B cell (primary cell): ENCODE results near the gene PRR7. TPM values are rescaled to one million over a fixed set of nuclear protein-coding genes. Genes with fewer than 3 reads are reported as not detected.

ENCODE experiments used
- ATAC-seq: fragments of 200-7000 bp; cut with Tn5 transposase; one replicate; pipeline ENCODE4 v1.10.0; 2021; ENCODE audit warnings: low read depth, mild to moderate bottlenecking, moderate number of reproducible peaks, moderate library complexity
- CTCF ChIA-PET: fragments of 350-600 bp; sonication (Branson Sonifier 250); formaldehyde crosslinking; loops from one replicate; lab custom pipeline; 2021; ENCODE audit warnings: antibody characterized with exemption, inconsistent platforms; lab: Charles Lee
- POLR2A ChIA-PET: fragments of 350-600 bp; sonication (Branson Sonifier 250); formaldehyde crosslinking; loops from one replicate; lab custom pipeline; 2021; ENCODE audit warnings: antibody characterized with exemption; lab: Charles Lee
- DNase-seq: peaks from one replicate; pipeline ENCODE4 v3.0.0; 2013
- H2AFZ ChIP-seq: 2 replicates; pipeline ENCODE4 v1.6.1; 2012; ENCODE audit warnings: mild to moderate bottlenecking, low read depth, low read length; ENCODE audit not compliant: insufficient read depth, poor library complexity, severe bottlenecking
- H3K27ac ChIP-seq, 2 donors: 1 replicate in 1 of 2; 2 replicates in 1 of 2; pipeline ENCODE4 v1.5.1; 2012 to 2013; ENCODE audit warnings: low read length in 2 of 2, mild to moderate bottlenecking in 2 of 2, moderate library complexity in 1 of 2
- H3K27me3 ChIP-seq, 4 experiments: fragments of 200-600 bp in 1 of 4; sonication (generic) in 1 of 4; replicated peaks in 1 of 4; 1 replicate in 2 of 4; 2 replicates in 2 of 4; pipeline versions ENCODE4 v1.6.1 to v1.7.0; 2013 to 2016; ENCODE audit warnings: low read length in 3 of 4, mild to moderate bottlenecking in 2 of 4, mixed read lengths in 1 of 4, moderate library complexity in 1 of 4; ENCODE audit not compliant: insufficient read depth in 4 of 4, control insufficient read depth in 3 of 4; ENCODE audit errors: control extremely low read depth in 1 of 4
- H3K36me3 ChIP-seq, 2 experiments: replicated peaks in 1 of 2; 1 replicate in 1 of 2; 2 replicates in 1 of 2; pipeline versions ENCODE4 v1.6.1 to v1.7.1; 2013; ENCODE audit warnings: low read length in 1 of 2; ENCODE audit not compliant: insufficient read depth in 2 of 2, control insufficient read depth in 1 of 2; ENCODE audit errors: control extremely low read depth in 1 of 2, extremely low read depth in 1 of 2
- H3K4me1 ChIP-seq, 2 donors: fragments of 200-600 bp in 1 of 2; sonication (generic) in 1 of 2; 1 replicate in 1 of 2; 2 replicates in 1 of 2; pipeline versions ENCODE4 v1.5.1 to v1.6.1; 2013 to 2017; ENCODE audit warnings: low read length in 2 of 2; ENCODE audit not compliant: control insufficient read depth in 2 of 2, insufficient read depth in 2 of 2
- H3K4me2 ChIP-seq: replicated peaks from 2 replicates; pipeline ENCODE3; 2012; ENCODE audit warnings: mild to moderate bottlenecking, low read depth, low read length; ENCODE audit not compliant: poor library complexity, severe bottlenecking
- H3K4me3 ChIP-seq, 5 experiments: fragments of 200-600 bp in 1 of 5; sonication (generic) in 1 of 5; 1 replicate in 3 of 5; 2 replicates in 2 of 5; pipeline versions ENCODE4 v1.5.1 to v1.7.0; 2011 to 2016; ENCODE audit warnings: low read length in 4 of 5, mild to moderate bottlenecking in 4 of 5, low read depth in 2 of 5, control low read depth in 1 of 5, moderate library complexity in 1 of 5; ENCODE audit not compliant: insufficient read depth in 1 of 5; ENCODE audit errors: control extremely low read depth in 1 of 5, extremely low read depth in 1 of 5
- H3K79me2 ChIP-seq: fragments of 200-600 bp; sonication (generic); one replicate; pipeline ENCODE4 v1.6.0; 2016; ENCODE audit warnings: low read length; ENCODE audit not compliant: control insufficient read depth, insufficient read depth
- H3K9ac ChIP-seq: fragments of 200-600 bp; sonication (generic); 2 replicates; pipeline ENCODE4 v1.6.1; 2017; ENCODE audit warnings: mild to moderate bottlenecking, low read length, moderate library complexity
- H3K9me3 ChIP-seq, 3 donors: one replicate each; pipeline versions ENCODE4 v1.6.1 to v1.7.1; 2013; ENCODE audit warnings: low read length in 2 of 3; ENCODE audit not compliant: control insufficient read depth in 2 of 3, insufficient read depth in 1 of 3; ENCODE audit errors: control extremely low read depth in 1 of 3
- H4K20me1 ChIP-seq: 2 replicates; pipeline ENCODE4 v1.6.0; 2012; ENCODE audit warnings: mild to moderate bottlenecking, low read length; ENCODE audit not compliant: insufficient read depth, control insufficient read depth, poor library complexity, severe bottlenecking
- H3K27ac Mint-ChIP-seq: one replicate; pipeline ENCODE4 v1.8.0; 2021; ENCODE audit warnings: mixed read lengths
- H3K27me3 Mint-ChIP-seq: one replicate; pipeline ENCODE4 v1.8.0; 2021; ENCODE audit warnings: mixed read lengths
- H3K4me1 Mint-ChIP-seq: one replicate; pipeline ENCODE4 v1.8.0; 2021; ENCODE audit warnings: mixed read lengths
- H3K4me3 Mint-ChIP-seq: one replicate; pipeline ENCODE4 v1.8.0; 2021; ENCODE audit warnings: mixed read lengths
- H3K9me3 Mint-ChIP-seq: one replicate; pipeline ENCODE4 v1.8.0; 2022; ENCODE audit warnings: mixed read lengths; ENCODE audit not compliant: insufficient read depth
- EZH2 ChIP-seq: IDR thresholded peaks from 2 replicates; pipeline ENCODE4 v1.6.1; 2012; ENCODE audit warnings: borderline replicate concordance, low read depth, mild to moderate bottlenecking, moderate library complexity, low read length; ENCODE audit not compliant: insufficient read depth, poor library complexity, severe bottlenecking
- WGBS: methylation state at CpG from one replicate; pipeline ENCODE4 v1.1.5; 2013; ENCODE audit warnings: missing lambda C conversion rate; ENCODE audit not compliant: insufficient coverage; 5-methylcytosine and 5-hydroxymethylcytosine counted together
- intact Hi-C: fragments of 100-400 bp; cut with micrococcal nuclease; formaldehyde crosslinking; loops from one replicate; pipeline ENCODE4 v1.10.0; 2022
- polyA plus RNA-seq: library from polyadenylated mRNA; depleted of rRNA; stranded (reverse); fragments of >200 nt; gene quantifications from 2 replicates; pipeline ENCODE4 v1.2.3, GENCODE V29; 2012
- total RNA-seq, 2 donors: library from RNA; stranded (reverse); fragments of 120-200 nt in 1 of 2; gene quantifications; 1 replicate in 1 of 2; 2 replicates in 1 of 2; pipeline versions ENCODE4 v1.2.3 to v1.2.4, GENCODE V29; 2013 to 2022
- TF ChIP-seq, protein P1 (sequence below): fragments of 200-600 bp; IDR thresholded peaks from one replicate; pipeline ENCODE4 v1.8.0; 2022; ENCODE audit warnings: antibody characterized with exemption, mild to moderate bottlenecking

The PRR7 gene
- total and polyA plus RNA-seq, 2 donors (not counting 1 experiment from before 2014, with no cell fraction given), result 4.8 to 84.4 TPM

DNA sequence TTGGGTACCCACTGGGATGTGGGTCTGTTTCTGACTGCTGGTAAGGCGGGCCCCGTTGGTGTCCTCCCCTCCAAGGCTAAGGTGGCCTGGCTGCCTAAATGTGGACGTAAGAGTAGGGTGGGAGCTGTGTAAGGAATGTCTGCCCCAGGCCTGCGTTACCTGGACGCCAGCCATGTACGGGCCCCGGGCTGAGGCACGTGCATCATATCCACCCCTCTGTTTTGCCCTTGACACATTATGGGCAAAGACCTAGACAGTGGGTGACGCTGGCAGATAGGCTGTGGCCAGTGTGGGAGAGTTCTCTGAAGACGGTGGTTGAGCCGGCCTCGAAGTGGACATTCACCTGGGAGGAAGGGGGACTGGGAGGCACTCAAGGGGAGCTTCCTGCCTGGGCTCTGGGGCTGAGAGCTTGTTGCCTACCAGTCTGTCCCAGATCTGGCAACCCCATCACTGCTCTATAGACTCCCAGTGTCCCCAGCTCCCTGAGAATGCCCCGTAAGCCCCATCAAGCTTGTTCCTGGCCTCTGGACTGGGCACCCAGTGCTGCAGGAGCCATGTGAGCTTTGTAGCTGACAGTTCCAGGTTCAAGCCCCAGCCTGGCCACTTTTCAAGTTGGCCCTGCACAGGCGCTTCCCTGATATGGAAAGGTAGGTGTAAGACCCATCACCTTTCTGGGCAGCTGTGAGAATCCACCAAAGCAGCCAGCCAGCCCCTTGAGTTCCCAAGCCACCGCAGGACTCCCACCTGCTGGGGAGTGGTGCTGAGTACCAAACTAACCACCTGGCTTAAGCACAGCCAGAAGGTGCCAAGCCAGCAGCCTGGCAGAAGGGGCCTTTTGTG is 3.2 kb upstream of the PRR7 start:
- no peak for TF ChIP-seq EZH2
- TF ChIP-seq, protein P1, sequence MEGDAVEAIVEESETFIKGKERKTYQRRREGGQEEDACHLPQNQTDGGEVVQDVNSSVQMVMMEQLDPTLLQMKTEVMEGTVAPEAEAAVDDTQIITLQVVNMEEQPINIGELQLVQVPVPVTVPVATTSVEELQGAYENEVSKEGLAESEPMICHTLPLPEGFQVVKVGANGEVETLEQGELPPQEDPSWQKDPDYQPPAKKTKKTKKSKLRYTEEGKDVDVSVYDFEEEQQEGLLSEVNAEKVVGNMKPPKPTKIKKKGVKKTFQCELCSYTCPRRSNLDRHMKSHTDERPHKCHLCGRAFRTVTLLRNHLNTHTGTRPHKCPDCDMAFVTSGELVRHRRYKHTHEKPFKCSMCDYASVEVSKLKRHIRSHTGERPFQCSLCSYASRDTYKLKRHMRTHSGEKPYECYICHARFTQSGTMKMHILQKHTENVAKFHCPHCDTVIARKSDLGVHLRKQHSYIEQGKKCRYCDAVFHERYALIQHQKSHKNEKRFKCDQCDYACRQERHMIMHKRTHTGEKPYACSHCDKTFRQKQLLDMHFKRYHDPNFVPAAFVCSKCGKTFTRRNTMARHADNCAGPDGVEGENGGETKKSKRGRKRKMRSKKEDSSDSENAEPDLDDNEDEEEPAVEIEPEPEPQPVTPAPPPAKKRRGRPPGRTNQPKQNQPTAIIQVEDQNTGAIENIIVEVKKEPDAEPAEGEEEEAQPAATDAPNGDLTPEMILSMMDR, result no peak
- no peak overlapping the region for H3K4me3 ChIP-seq
- H3K36me3 ChIP-seq, result peaks cover 0 to 46% of the 10 kb centered on the region in 2 experiments
- Mint-ChIP-seq H3K27ac (peak overlapping the region; percentile 53), H3K27me3 (no peaks in the 10 kb centered on the region), H3K4me1 (peaks cover 47% of the 10 kb centered on the region), H3K9me3 (no peaks in the 10 kb centered on the region), H3K4me3 (no peak overlapping the region)
- ChIA-PET POLR2A (interaction anchor here (0.8 to 10.8 kb wide), 2 partner anchors 12 to 17 kb away, joined by 3 to 103 read pairs; partner anchors contain the start of gene GRK6), CTCF (interaction anchor here (0.6 to 21.3 kb wide), 6 partner anchors 12 to 58 kb away, joined by 3 to 628 read pairs (median 36); partner anchors contain the start of genes F12, GRK6 and PFN3)
- DNase-seq (no peak), ATAC-seq (no peak)
- H2AFZ ChIP-seq, result no peak overlapping the region
- WGBS, result 91% methylated on average over 12 of the region's 15 CpGs
- H3K4me2 ChIP-seq, result no peak overlapping the region
- H3K79me2 ChIP-seq, result peaks cover under 1% of the 10 kb centered on the region
- intact Hi-C loops, result no loop called here
- H4K20me1 ChIP-seq, result peaks cover 73% of the 10 kb centered on the region
- no peak overlapping the region for H3K9ac ChIP-seq
- no peaks in the 10 kb centered on the region for H3K27me3 ChIP-seq
- peaks cover 29 to 38% of the 10 kb centered on the region in 2 donors for H3K4me1 ChIP-seq
- H3K27ac ChIP-seq, result peak overlapping the region in 1 of 2 donors; percentile 77
- H3K9me3 ChIP-seq, result no peaks in the 10 kb centered on the region
